Caco-2 (cell line): ENCODE data around the gene DPH3. TPM values are rescaled to one million over a fixed set of nuclear protein-coding genes. Genes with fewer than 3 reads are reported as not detected.

Source experiments
- BruUV-seq: library from RNA; stranded (reverse); fragments of 400-500 nt; replicated peaks from 2 replicates; lab custom pipeline; 2021; lab: Mats Ljungman, UMichigan
- CTCF ChIA-PET: fragments of 300-600 bp; sonication (Branson Sonifier 250); formaldehyde crosslinking; loops from one replicate; lab custom pipeline; 2022; ENCODE audit warnings: antibody characterized with exemption; lab: Charles Lee
- POLR2A ChIA-PET: fragments of 300-600 bp; sonication (Branson Sonifier 250); formaldehyde crosslinking; loops from one replicate; lab custom pipeline; 2022; ENCODE audit warnings: antibody characterized with exemption; lab: Charles Lee
- DNase-seq, 2 experiments: peaks; one replicate each; pipeline versions ENCODE4 v3.0.0 to v3.0.0-alpha.2; 2020 to 2022
- H3K27me3 ChIP-seq: replicated peaks from 2 replicates; pipeline ENCODE4 v1.6.0; 2011; ENCODE audit warnings: low read length; ENCODE audit not compliant: control insufficient read depth, insufficient read depth
- H3K36me3 ChIP-seq: 2 replicates; pipeline ENCODE4 v1.5.1; 2011; ENCODE audit warnings: low read length; ENCODE audit not compliant: control insufficient read depth, insufficient read depth
- H3K4me1 ChIP-seq: fragments of 250-450 bp; sonication (Bioruptor Pico); 2 replicates; pipeline ENCODE4 v1.5.1; 2020; ENCODE audit warnings: mild to moderate bottlenecking
- H3K4me3 ChIP-seq: 2 replicates; pipeline ENCODE4 v1.5.1; 2011; ENCODE audit warnings: low read depth, mild to moderate bottlenecking, control low read depth, low read length
- H3K9me3 ChIP-seq: fragments of 250-450 bp; sonication (Bioruptor Pico); 2 replicates; pipeline ENCODE4 v1.5.1; 2020; ENCODE audit warnings: mild to moderate bottlenecking, moderate library complexity
- H3K27ac Mint-ChIP-seq: one replicate; pipeline ENCODE4 v1.8.0; 2022; ENCODE audit warnings: mixed read lengths; ENCODE audit not compliant: unreplicated experiment
- H3K27me3 Mint-ChIP-seq: one replicate; pipeline ENCODE4 v1.8.0; 2022; ENCODE audit warnings: mixed read lengths; ENCODE audit not compliant: insufficient read depth, unreplicated experiment
- H3K36me3 Mint-ChIP-seq: one replicate; pipeline ENCODE4 v1.8.0; 2022; ENCODE audit warnings: mild to moderate bottlenecking, mixed read lengths; ENCODE audit not compliant: insufficient read depth, unreplicated experiment
- H3K4me1 Mint-ChIP-seq: one replicate; pipeline ENCODE4 v1.8.0; 2022; ENCODE audit warnings: low read depth, mixed read lengths; ENCODE audit not compliant: unreplicated experiment
- H3K4me3 Mint-ChIP-seq: one replicate; pipeline ENCODE4 v1.8.0; 2022; ENCODE audit warnings: mild to moderate bottlenecking, moderate library complexity, mixed read lengths; ENCODE audit not compliant: unreplicated experiment
- H3K9me3 Mint-ChIP-seq: one replicate; pipeline ENCODE4 v1.8.0; 2022; ENCODE audit warnings: mixed read lengths; ENCODE audit not compliant: unreplicated experiment
- CTCF ChIP-seq, 2 experiments: fragments of 200-600 bp in 1 of 2; IDR thresholded peaks; 1 replicate in 1 of 2; 2 replicates in 1 of 2; pipeline versions ENCODE4 v1.5.1 to v1.8.0; 2011 to 2022; ENCODE audit warnings: antibody characterized with exemption in 1 of 2, control low read depth in 1 of 2, inconsistent platforms in 1 of 2, low read depth in 1 of 2, low read length in 1 of 2, mild to moderate bottlenecking in 1 of 2, moderate library complexity in 1 of 2; ENCODE audit not compliant: insufficient read depth in 1 of 2, severe bottlenecking in 1 of 2, unreplicated experiment in 1 of 2
- intact Hi-C: fragments of 100-400 bp; cut with micrococcal nuclease; formaldehyde crosslinking; loops from one replicate; pipeline ENCODE4 v1.10.0; 2022; ENCODE audit not compliant: unreplicated experiment
- total RNA-seq: library from RNA; stranded (reverse); gene quantifications from 2 replicates; pipeline ENCODE4 v1.2.3, GENCODE V29; 2022

Gene DPH3
- total RNA-seq, 1 experiment from 2014 or later: 30.0 TPM

DNA sequence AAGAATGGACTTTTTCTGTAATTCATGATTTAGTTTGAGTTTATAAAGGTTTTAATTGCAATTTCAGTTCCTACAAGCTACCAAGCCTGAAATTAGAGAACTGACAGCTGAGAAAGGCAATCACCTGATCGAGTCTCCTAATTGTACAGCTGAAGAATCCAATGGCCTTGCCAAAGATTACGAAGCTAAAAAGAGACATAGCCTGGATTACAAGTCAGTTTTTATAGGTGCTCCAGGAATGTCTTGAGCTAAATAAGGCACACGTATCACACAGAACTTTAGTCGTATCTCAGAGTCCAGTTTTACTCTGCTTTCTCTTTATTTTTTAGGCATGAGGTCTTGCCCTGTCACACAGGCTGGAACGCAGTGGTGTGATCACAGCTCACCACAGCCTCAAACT is 6.6 kb downstream of the DPH3 start:
- H3K27me3 ChIP-seq: no peaks in the 10 kb centered on the region
- DNase-seq: no peak
- no peaks in the 10 kb centered on the region for H3K4me1 Mint-ChIP-seq
- no peak overlapping the region for H3K27ac Mint-ChIP-seq
- no peaks in the 10 kb centered on the region for H3K27me3 Mint-ChIP-seq
- ChIA-PET POLR2A (no interaction called here), CTCF (no interaction called here)
- TF ChIP-seq CTCF (IDR thresholded peaks at IDR 0.05; ENCODE audit: insufficient read depth in 1 of 2, low read depth in 1 of 2, low read length in 1 of 2, severe bottlenecking in 1 of 2, unreplicated experiment in 1 of 2): no peak
- H3K9me3 ChIP-seq: no peaks in the 10 kb centered on the region
- intact Hi-C loops: no loop called here
- H3K9me3 Mint-ChIP-seq: no peaks in the 10 kb centered on the region
- peaks cover 7% of the 10 kb centered on the region for H3K36me3 Mint-ChIP-seq
- no peaks in the 10 kb centered on the region for H3K4me1 ChIP-seq
- no peaks in the 10 kb centered on the region for H3K36me3 ChIP-seq
- no peak overlapping the region for H3K4me3 Mint-ChIP-seq
- no peak overlapping the region for H3K4me3 ChIP-seq
- BruUV-seq: no TSS peak

DNA sequence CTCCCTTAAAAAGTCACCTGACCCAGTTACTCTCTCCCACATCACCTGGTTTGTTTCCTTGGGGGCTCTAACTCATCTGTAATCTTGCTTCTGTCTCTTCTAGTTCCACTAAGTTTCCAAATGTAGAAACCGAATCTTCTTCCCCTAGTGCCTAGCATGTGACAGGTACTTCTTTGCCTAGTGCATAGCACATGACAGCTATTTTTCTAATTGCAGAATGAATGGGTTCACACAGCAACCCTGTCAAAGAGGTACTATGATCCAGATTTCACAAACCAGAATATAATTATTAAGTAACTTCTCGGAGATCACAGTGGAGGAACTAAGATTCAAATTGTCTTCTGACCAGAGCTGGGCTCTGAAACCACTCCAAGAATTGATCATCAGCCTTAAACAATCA is 7.4 kb downstream of the DPH3 start:
- no peak overlapping the region for H3K27ac Mint-ChIP-seq
- ChIA-PET POLR2A (no interaction called here), CTCF (no interaction called here)
- H3K36me3 ChIP-seq: no peaks in the 10 kb centered on the region
- H3K9me3 ChIP-seq: no peaks in the 10 kb centered on the region
- no peaks in the 10 kb centered on the region for H3K4me1 Mint-ChIP-seq
- no peak for DNase-seq
- H3K36me3 Mint-ChIP-seq: peaks cover 7% of the 10 kb centered on the region
- H3K4me3 Mint-ChIP-seq: no peak overlapping the region
- H3K9me3 Mint-ChIP-seq: no peaks in the 10 kb centered on the region
- intact Hi-C loops: no loop called here
- H3K27me3 Mint-ChIP-seq: no peaks in the 10 kb centered on the region
- no peak overlapping the region for H3K4me3 ChIP-seq
- peaks cover 5% of the 10 kb centered on the region; the same call in 1 of the 2 replicates for H3K4me1 ChIP-seq
- TF ChIP-seq CTCF (IDR thresholded peaks at IDR 0.05; ENCODE audit: insufficient read depth in 1 of 2, low read depth in 1 of 2, low read length in 1 of 2, severe bottlenecking in 1 of 2, unreplicated experiment in 1 of 2): no peak
- BruUV-seq: no TSS peak
- H3K27me3 ChIP-seq: no peaks in the 10 kb centered on the region

- H3K4me3 Mint-ChIP-seq: no peak overlapping the region
- peaks cover 7% of the 10 kb centered on the region for H3K36me3 Mint-ChIP-seq
- CTCF ChIA-PET: no interaction called here
- no peak overlapping the region for H3K27ac Mint-ChIP-seq
- H3K36me3 ChIP-seq: no peaks in the 10 kb centered on the region
- POLR2A ChIA-PET: no interaction called here
- H3K4me1 ChIP-seq: peaks cover 15% of the 10 kb centered on the region
- no peaks in the 10 kb centered on the region for H3K9me3 ChIP-seq
- DNase-seq: no peak
- intact Hi-C loops: no loop called here
- peaks cover 5% of the 10 kb centered on the region for H3K4me1 Mint-ChIP-seq
- no peaks in the 10 kb centered on the region for H3K9me3 Mint-ChIP-seq
- H3K27me3 ChIP-seq: no peaks in the 10 kb centered on the region
- no TSS peak for BruUV-seq
- no peak for TF ChIP-seq CTCF (IDR thresholded peaks at IDR 0.05; ENCODE audit: insufficient read depth in 1 of 2, low read depth in 1 of 2, low read length in 1 of 2, severe bottlenecking in 1 of 2, unreplicated experiment in 1 of 2)
- no peak overlapping the region for H3K4me3 ChIP-seq
- H3K27me3 Mint-ChIP-seq: no peaks in the 10 kb centered on the region
Observed at GRCh38 chr3:16255726-16256125, 9.0 kb downstream of the DPH3 start.
